Endothelial cell of umbilical vein (primary cell): Measurements from ENCODE around the gene TGM3. TPM values are rescaled to one million over a fixed set of nuclear protein-coding genes. Genes with fewer than 3 reads are reported as not detected.

Source experiments
- BruUV-seq: library from RNA; stranded (reverse); fragments of 400-500 nt; replicated peaks from 2 replicates; lab custom pipeline; 2021; lab: Mats Ljungman, UMichigan
- CTCF ChIA-PET: fragments of 300-600, 350-600 bp; sonication (Branson Sonifier 250); formaldehyde crosslinking; loops from one replicate; lab custom pipeline; 2021; ENCODE audit warnings: antibody characterized with exemption, inconsistent platforms; lab: Charles Lee
- POLR2A ChIA-PET: fragments of 300-600, 350-600 bp; sonication (Branson Sonifier 250); formaldehyde crosslinking; loops from one replicate; lab custom pipeline; 2021; ENCODE audit warnings: antibody characterized with exemption, inconsistent platforms; lab: Charles Lee
- DNase-seq: peaks from one replicate; pipeline ENCODE4 v3.0.0-alpha.2; 2011; ENCODE audit warnings: low read depth, low spot score
- FAIRE-seq: peaks from 2 replicates; lab custom pipeline; 2011; peaks lifted over from hg19 to GRCh38; lab: Jason Lieb, UNC
- H2AFZ ChIP-seq: 2 replicates; pipeline ENCODE4 v1.6.0; 2012; ENCODE audit warnings: low read depth, low read length, control low read depth, inconsistent platforms
- H3K27ac ChIP-seq: 2 replicates; pipeline ENCODE4 v1.5.1; 2011; ENCODE audit warnings: low read depth, mild to moderate bottlenecking, control low read depth, low read length, moderate library complexity; ENCODE audit not compliant: insufficient read depth
- H3K27me3 ChIP-seq, 2 experiments: 2 replicates each; pipeline versions ENCODE4 v1.6.0 to v1.6.1; 2011; ENCODE audit warnings: low read length in 2 of 2, mixed read lengths in 1 of 2; ENCODE audit not compliant: control insufficient read depth in 2 of 2, insufficient read depth in 2 of 2
- H3K36me3 ChIP-seq, 2 experiments: 2 replicates in 1 of 2; 3 replicates in 1 of 2; pipeline ENCODE4 v1.5.1; 2011; ENCODE audit warnings: low read length in 2 of 2, mild to moderate bottlenecking in 1 of 2, moderate library complexity in 1 of 2; ENCODE audit not compliant: control insufficient read depth in 2 of 2, insufficient read depth in 2 of 2; ENCODE audit errors: extremely low read depth in 1 of 2
- H3K4me1 ChIP-seq: 3 replicates; pipeline ENCODE4 v1.5.1; 2011; ENCODE audit warnings: mild to moderate bottlenecking, low read length; ENCODE audit not compliant: control insufficient read depth, insufficient read depth; ENCODE audit errors: extremely low read depth
- H3K4me2 ChIP-seq: 2 replicates; pipeline ENCODE4 v1.6.1; 2011; ENCODE audit warnings: low read length, control low read depth, mixed read lengths; ENCODE audit not compliant: insufficient read depth
- H3K4me3 ChIP-seq, 3 experiments: fragments of 200-600 bp in 1 of 3; sonication (generic), shearing (Covaris generic) in 1 of 3; replicated peaks in 1 of 3; 2 replicates each; pipeline ENCODE4 v1.5.1; 2011 to 2016; ENCODE audit warnings: control low read depth in 3 of 3, low read length in 3 of 3, mild to moderate bottlenecking in 2 of 3, inconsistent platforms in 1 of 3, low read depth in 1 of 3, moderate library complexity in 1 of 3; ENCODE audit not compliant: insufficient read depth in 1 of 3
- H3K79me2 ChIP-seq: 2 replicates; pipeline ENCODE4 v1.6.0; 2012; ENCODE audit warnings: low read length, inconsistent platforms; ENCODE audit not compliant: control insufficient read depth, insufficient read depth
- H3K9ac ChIP-seq: replicated peaks from 2 replicates; pipeline ENCODE3; 2011; ENCODE audit warnings: low read length, control low read depth; ENCODE audit not compliant: insufficient read depth; ENCODE audit errors: extremely low read depth
- H3K9me1 ChIP-seq: replicated peaks from 3 replicates; pipeline ENCODE4 v1.6.0; 2011; ENCODE audit warnings: mild to moderate bottlenecking, low read length; ENCODE audit not compliant: control insufficient read depth, insufficient read depth; ENCODE audit errors: extremely low read depth
- H3K9me3 ChIP-seq: replicated peaks from 2 replicates; pipeline ENCODE4 v1.5.1; 2012; ENCODE audit warnings: low read length, inconsistent platforms; ENCODE audit not compliant: control insufficient read depth, insufficient read depth
- H4K20me1 ChIP-seq: replicated peaks from 2 replicates; pipeline ENCODE3; 2011; ENCODE audit warnings: mild to moderate bottlenecking, low read length; ENCODE audit not compliant: control insufficient read depth, insufficient read depth; ENCODE audit errors: extremely low read depth
- CTCF ChIP-seq, 2 donors: IDR thresholded peaks; 1 replicate in 1 of 2; 2 replicates in 1 of 2; pipeline ENCODE4 v1.5.1; 2011; ENCODE audit warnings: low read length in 2 of 2, mild to moderate bottlenecking in 2 of 2, moderate library complexity in 2 of 2, control low read depth in 1 of 2, inconsistent platforms in 1 of 2, low read depth in 1 of 2; ENCODE audit not compliant: insufficient read depth in 1 of 2; ENCODE audit errors: extremely low read depth in 1 of 2
- EZH2 ChIP-seq: IDR thresholded peaks from 2 replicates; pipeline ENCODE4 v1.6.1; 2012; ENCODE audit warnings: borderline replicate concordance, low read depth, mild to moderate bottlenecking, moderate library complexity, low read length, inconsistent platforms; ENCODE audit not compliant: severe bottlenecking
- FOS ChIP-seq: IDR thresholded peaks from 2 replicates; pipeline ENCODE4 v1.6.1; 2011; ENCODE audit warnings: mild to moderate bottlenecking, low read length, moderate library complexity, borderline replicate concordance; ENCODE audit not compliant: insufficient read depth
- GATA2 ChIP-seq: IDR thresholded peaks from 2 replicates; pipeline ENCODE4 v1.7.0; 2011; ENCODE audit warnings: low read depth, mild to moderate bottlenecking, moderate library complexity, mixed read lengths, low read length; ENCODE audit not compliant: insufficient read length, insufficient read depth
- JUN ChIP-seq: IDR thresholded peaks from 2 replicates; pipeline ENCODE4 v1.6.1; 2011; ENCODE audit warnings: borderline replicate concordance, low read depth; ENCODE audit not compliant: insufficient read length, insufficient read depth
- MAX ChIP-seq: IDR thresholded peaks from 2 replicates; pipeline ENCODE4 v1.6.1; 2011; ENCODE audit not compliant: insufficient read depth, insufficient read length
- MYC ChIP-seq: IDR thresholded peaks from one replicate; pipeline ENCODE4 v1.6.1; 2011; ENCODE audit warnings: mild to moderate bottlenecking, low read depth, low read length
- POLR2A ChIP-seq: IDR thresholded peaks from 2 replicates; pipeline ENCODE4 v1.6.1; 2012; ENCODE audit warnings: low read depth, mild to moderate bottlenecking, control low read depth, low read length
- POLR2AphosphoS5 ChIP-seq: IDR thresholded peaks from 2 replicates; pipeline ENCODE4 v1.6.1; 2012; ENCODE audit warnings: low read depth, mild to moderate bottlenecking, control low read depth, low read length, moderate library complexity; ENCODE audit not compliant: insufficient read depth
- dilution Hi-C: fragments of 300-500 bp; cut with MboI; formaldehyde crosslinking; loops from one replicate; pipeline ENCODE4 v1.15.0; 2019; ENCODE audit warnings: low sequenced_read_pairs; ENCODE audit not compliant: extremely low pct_ligation_motif_present
- intact Hi-C: fragments of 100-400 bp; cut with micrococcal nuclease; formaldehyde crosslinking; loops from one replicate; pipeline ENCODE4 v1.10.0; 2022
- polyA plus RNA-seq, 4 experiments: library from polyadenylated mRNA; depleted of rRNA in 3 of 4; stranded (reverse) in 3 of 4; unstranded in 1 of 4; fragments of >200 nt; gene quantifications; 2 replicates each; pipeline versions ENCODE4 v1.2.1 to v1.2.3, GENCODE V29; 2011 to 2012; ENCODE audit warnings: missing spikeins in 1 of 4
- total RNA-seq: library from RNA; stranded (reverse); gene quantifications from 2 replicates; pipeline ENCODE4 v1.2.3, GENCODE V29; 2021

Gene TGM3
- total and polyA plus RNA-seq, 2 donors (not counting 3 experiments of a cell fraction or from before 2014, with no cell fraction given), result not detected

GRCh38 chr20:2361035-2361593 is 65.3 kb downstream of the TGM3 start:
- POLR2A ChIA-PET, result no interaction called here
- intact Hi-C loops, result no loop called here
- FAIRE-seq, result no peak

GRCh38 chr20:2363187-2363586 is 67.4 kb downstream of the TGM3 start:
- ChIA-PET POLR2A (no interaction called here), CTCF (interaction anchor here (0.6 to 2.2 kb wide), 5 partner anchors 12 to 371 kb away, joined by 4 to 5 read pairs (median 5); no protein-coding TSS in a partner anchor)
- intact Hi-C loops, result no loop called here
- no peak overlapping the region for H2AFZ ChIP-seq
- H3K9ac ChIP-seq, result no peak overlapping the region
- no peaks in the 10 kb centered on the region for H3K9me1 ChIP-seq
- peaks cover 4 to 7% of the 10 kb centered on the region in 2 experiments for H3K27me3 ChIP-seq
- TF ChIP-seq JUN (no peak), GATA2 (no peak), POLR2AphosphoS5 (no peak), EZH2 (no peak), FOS (no peak), MYC (no peak), MAX (no peak), POLR2A (no peak), CTCF (IDR thresholded peaks at IDR 0.05; ENCODE audit: extremely low read depth in 1 of 2, insufficient read depth in 1 of 2, low read depth in 1 of 2, low read length in 2 of 2) (no peak)
- H3K36me3 ChIP-seq, result no peaks in the 10 kb centered on the region
- no TSS peak for BruUV-seq
- H3K4me2 ChIP-seq, result no peak overlapping the region
- no peaks in the 10 kb centered on the region for H3K9me3 ChIP-seq
- dilution Hi-C loops, result no loop called here
- H3K79me2 ChIP-seq, result no peaks in the 10 kb centered on the region
- no peak overlapping the region for H3K27ac ChIP-seq
- H3K4me3 ChIP-seq, result no peak overlapping the region
- DNase-seq (no peak), FAIRE-seq (no peak)
- no peaks in the 10 kb centered on the region for H3K4me1 ChIP-seq
- H4K20me1 ChIP-seq, result no peaks in the 10 kb centered on the region

More at GRCh38 chr20:2361035-2361593, 65.3 kb downstream of the TGM3 start:
- Histone ChIP-seq H2AFZ (no peak overlapping the region), H3K4me3 (no peak overlapping the region), H3K27ac (no peak overlapping the region), H3K4me2 (no peak overlapping the region), H3K9me1 (no peaks in the 10 kb centered on the region), H3K9ac (no peak overlapping the region), H3K36me3 (no peaks in the 10 kb centered on the region), H3K27me3 (peaks cover 8 to 11% of the 10 kb centered on the region in 2 experiments), H3K4me1 (no peaks in the 10 kb centered on the region), H3K79me2 (no peaks in the 10 kb centered on the region), H4K20me1 (no peaks in the 10 kb centered on the region), H3K9me3 (no peaks in the 10 kb centered on the region)
- no TSS peak for BruUV-seq
- TF ChIP-seq GATA2 (no peak), EZH2 (peak; percentile 9)
- no peak for DNase-seq
- CTCF ChIA-PET, result interaction anchor here (1.0 to 1.4 kb wide), 3 partner anchors 10 to 154 kb away, joined by 3 to 4 read pairs (median 3); no protein-coding TSS in a partner anchor
- dilution Hi-C loops, result no loop called here
